Prostate gland (tissue), 2 donors: ENCODE results near the gene FOXB1. TPM values are rescaled to one million over a fixed set of nuclear protein-coding genes. Genes with fewer than 3 reads are reported as not detected.

Experiments used
- DNase-seq: peaks from one replicate; pipeline ENCODE4 v3.0.0-alpha.2; 2019; ENCODE audit warnings: low spot score
- H3K27ac ChIP-seq, 2 donors: fragments of 200-600 bp; sonication (generic); 2 replicates each; pipeline ENCODE4 v1.5.1; 2017 to 2019
- H3K27me3 ChIP-seq: fragments of 200-600 bp; sonication (generic); replicated peaks from 2 replicates; pipeline ENCODE4 v1.5.1; 2019; ENCODE audit not compliant: insufficient read depth
- H3K36me3 ChIP-seq, 2 donors: fragments of 200-600 bp; sonication (generic); 1 replicate in 1 of 2; 2 replicates in 1 of 2; pipeline versions ENCODE4 v1.5.1 to v1.8.1; 2017 to 2019
- H3K4me1 ChIP-seq: fragments of 200-600 bp; sonication (generic); replicated peaks from 2 replicates; pipeline ENCODE4 v1.5.1; 2019
- H3K4me3 ChIP-seq, 2 donors: fragments of 200-600 bp; sonication (generic); 2 replicates each; pipeline ENCODE4 v1.5.1; 2017 to 2019
- H3K9me3 ChIP-seq: fragments of 200-600 bp; sonication (generic); 2 replicates; pipeline ENCODE4 v1.5.1; 2017
- CTCF ChIP-seq, 4 experiments: fragments of 200-600 bp in 2 of 4; fragments of 450-650 bp in 2 of 4; sonication (generic) in 2 of 4; IDR thresholded peaks; 1 replicate in 3 of 4; 2 replicates in 1 of 4; pipeline ENCODE4 v1.5.1; 2016 to 2019; ENCODE audit warnings: antibody characterized with exemption in 4 of 4, mild to moderate bottlenecking in 2 of 4, moderate library complexity in 2 of 4
- POLR2A ChIP-seq: fragments of 450-650 bp; IDR thresholded peaks from one replicate; pipeline ENCODE4 v1.6.1; 2016; ENCODE audit warnings: antibody characterized with exemption, mild to moderate bottlenecking
- POLR2AphosphoS5 ChIP-seq: sonication (generic); formaldehyde crosslinking; IDR thresholded peaks from one replicate; pipeline ENCODE4 v1.6.1; 2017; ENCODE audit warnings: antibody characterized with exemption
- WGBS: methylation state at CpG from one replicate; pipeline ENCODE4 v1.1.5; 2018; 5-methylcytosine and 5-hydroxymethylcytosine counted together
- intact Hi-C: fragments of 100-400 bp; cut with DNase I; formaldehyde crosslinking; loops from one replicate; pipeline ENCODE4 v1.14.2; 2022
- total RNA-seq, 2 donors: library from RNA; depleted of rRNA; stranded (reverse); fragments of >200 nt; gene quantifications; one replicate each; pipeline ENCODE4 v1.1.0, GENCODE V29; 2016

FOXB1 gene
- total RNA-seq, 2 donors from 2014 or later: not detected

- Histone ChIP-seq H3K9me3 (no peaks in the 10 kb centered on the region), H3K36me3 (no peaks in the 10 kb centered on the region), H3K27me3 (no peaks in the 10 kb centered on the region), H3K4me1 (no peaks in the 10 kb centered on the region), H3K27ac (no peak overlapping the region), H3K4me3 (no peak overlapping the region)
- no peak for TF ChIP-seq POLR2A
- no peak for TF ChIP-seq CTCF (IDR thresholded peaks at IDR 0.05)
- no peak for TF ChIP-seq POLR2AphosphoS5
- intact Hi-C loops: no loop called here
- WGBS: 85% methylated on average over 8 of the region's 8 CpGs
- DNase-seq: no peak
Measured at GRCh38 chr15:60043744-60044435, 39.8 kb downstream of the FOXB1 start.

GRCh38 chr15:60044636-60045270, 40.6 kb downstream of the FOXB1 start:
- H3K36me3 ChIP-seq: no peaks in the 10 kb centered on the region

GRCh38 chr15:60047701-60048100, 43.6 kb downstream of the FOXB1 start:
- H3K4me3 ChIP-seq: no peak overlapping the region
- no peak for DNase-seq
- intact Hi-C loops: no loop called here
- H3K9me3 ChIP-seq: no peaks in the 10 kb centered on the region
- no peaks in the 10 kb centered on the region for H3K36me3 ChIP-seq
- no peaks in the 10 kb centered on the region for H3K27me3 ChIP-seq
- no peak for TF ChIP-seq CTCF (IDR thresholded peaks at IDR 0.05)
- TF ChIP-seq POLR2A: no peak
- TF ChIP-seq POLR2AphosphoS5: no peak
- 41% methylated on average over 1 of the region's 1 CpG for WGBS
- H3K27ac ChIP-seq: no peak overlapping the region
- no peaks in the 10 kb centered on the region for H3K4me1 ChIP-seq

More at GRCh38 chr15:60044636-60045270, 40.6 kb downstream of the FOXB1 start:
- H3K27ac ChIP-seq: no peak overlapping the region
- DNase-seq: no peak
- TF ChIP-seq CTCF (IDR thresholded peaks at IDR 0.05) (no peak), POLR2A (no peak), POLR2AphosphoS5 (no peak)
- no peaks in the 10 kb centered on the region for H3K9me3 ChIP-seq
- no peak overlapping the region for H3K4me3 ChIP-seq
- no peaks in the 10 kb centered on the region for H3K4me1 ChIP-seq
- 44% methylated on average over 5 of the region's 5 CpGs for WGBS
- H3K27me3 ChIP-seq: no peaks in the 10 kb centered on the region
- intact Hi-C loops: no loop called here

- H3K27me3 ChIP-seq: no peaks in the 10 kb centered on the region
- no peak overlapping the region for H3K4me3 ChIP-seq
- 86% methylated on average over 1 of the region's 1 CpG for WGBS
- no peaks in the 10 kb centered on the region for H3K4me1 ChIP-seq
- H3K27ac ChIP-seq: no peak overlapping the region
- no peaks in the 10 kb centered on the region for H3K9me3 ChIP-seq
- H3K36me3 ChIP-seq: no peaks in the 10 kb centered on the region
- no peak for DNase-seq
- intact Hi-C loops: no loop called here
- TF ChIP-seq CTCF (IDR thresholded peaks at IDR 0.05) (no peak), POLR2A (no peak), POLR2AphosphoS5 (no peak)
Measured at GRCh38 chr15:60049948-60050347, 45.8 kb downstream of the FOXB1 start.

GRCh38 chr15:60052796-60053195, 48.7 kb downstream of the FOXB1 start:
- Histone ChIP-seq H3K4me1 (no peaks in the 10 kb centered on the region), H3K27me3 (peaks cover 2% of the 10 kb centered on the region), H3K4me3 (no peak overlapping the region), H3K9me3 (no peaks in the 10 kb centered on the region), H3K27ac (no peak overlapping the region), H3K36me3 (no peaks in the 10 kb centered on the region)
- WGBS: 79% methylated on average over 2 of the region's 2 CpGs
- TF ChIP-seq CTCF (IDR thresholded peaks at IDR 0.05) (no peak), POLR2A (no peak), POLR2AphosphoS5 (no peak)
- intact Hi-C loops: no loop called here
- no peak for DNase-seq
